K562 (cell line): Measurements from ENCODE around the gene PHACTR2. TPM values are rescaled to one million over a fixed set of nuclear protein-coding genes. Genes with fewer than 3 reads are reported as not detected.

Source experiments
- ATF1 ChIP-seq, 2 experiments: fragments of 450-650 bp in 1 of 2; IDR thresholded peaks; 2 replicates each; pipeline ENCODE4 v1.6.1; 2016; ENCODE audit warnings: missing compliant biosample characterization in 1 of 2, missing genetic modification characterization in 1 of 2
- BRD9 ChIP-seq: fragments of 450-650 bp; IDR thresholded peaks from 2 replicates; pipeline ENCODE4 v1.6.1; 2018; ENCODE audit warnings: low read depth; ENCODE audit not compliant: partially characterized antibody
- DIDO1 ChIP-seq: fragments of 450-650 bp; IDR thresholded peaks from 2 replicates; pipeline ENCODE4 v1.6.1; 2016; ENCODE audit warnings: low read depth, missing biosample characterization, missing genetic modification characterization
- FUS ChIP-seq: fragments of 200-400 bp; formaldehyde crosslinking; optimal IDR thresholded peaks from 2 replicates; pipeline ENCODE3; 2017; ENCODE audit warnings: low read depth, low read length
- JUND ChIP-seq, 2 experiments: IDR thresholded peaks; 2 replicates in 1 of 2; 3 replicates in 1 of 2; pipeline ENCODE4 v1.6.1; 2011; ENCODE audit warnings: borderline replicate concordance in 2 of 2, low read depth in 2 of 2, low read length in 2 of 2, improper control_type of control experiment in 1 of 2, missing biosample characterization in 1 of 2, missing genetic modification characterization in 1 of 2, missing genetic modification reagents in 1 of 2
- MAFF ChIP-seq: IDR thresholded peaks from 2 replicates; pipeline ENCODE4 v1.6.1; 2012; ENCODE audit warnings: low read length, improper control_type of control experiment
- THRAP3 ChIP-seq: fragments of 450-650 bp; IDR thresholded peaks from 2 replicates; pipeline ENCODE4 v1.6.1; 2016; ENCODE audit warnings: mild to moderate bottlenecking, inconsistent platforms, borderline replicate concordance
- ZNF3 ChIP-seq: fragments of 250-450 bp; sonication (Bioruptor Pico); IDR thresholded peaks from 2 replicates; pipeline ENCODE4 v1.5.0; 2021; ENCODE audit warnings: mild to moderate bottlenecking, moderate library complexity
- ZZZ3 ChIP-seq: fragments of 450-650 bp; IDR thresholded peaks from 2 replicates; pipeline ENCODE4 v1.6.1; 2016; ENCODE audit warnings: antibody characterized with exemption, mild to moderate bottlenecking, moderate library complexity
- polyA plus RNA-seq, 8 experiments: library from polyadenylated mRNA; depleted of rRNA in 4 of 8; stranded (reverse) in 5 of 8; unstranded in 3 of 8; fragments of >200 nt; fragmentation: Nextera tagmentation in 2 of 8; fragmentation: Illumina TruSeq in 1 of 8; extraction: Ambion mirVana in 2 of 8; extraction: Trizol in 1 of 8; gene quantifications; 2 replicates each; pipeline versions ENCODE4 v1.2.1 to v1.2.3, GENCODE V29; 2011 to 2014; ENCODE audit warnings: inconsistent platforms in 1 of 8, missing spikeins in 1 of 8
- total RNA-seq, 7 experiments: library from RNA; depleted of rRNA in 6 of 7; stranded (reverse); fragments of >200 nt in 6 of 7; fragmentation: Illumina TruSeq in 2 of 7; extraction: Trizol in 2 of 7; gene quantifications; 2 replicates each; pipeline versions ENCODE4 v1.2.1 to v1.2.3, GENCODE V29; 2011 to 2021; ENCODE audit warnings: low replicate concordance in 1 of 7
- TF ChIP-seq, protein P1 (sequence below): IDR thresholded peaks from 2 replicates; pipeline ENCODE4 v1.6.1; 2011; ENCODE audit warnings: borderline replicate concordance, low read depth, mild to moderate bottlenecking, moderate library complexity, low read length; ENCODE audit not compliant: insufficient read depth, poor library complexity, severe bottlenecking
- TF ChIP-seq, protein P2 (sequence below): sonication (generic); formaldehyde crosslinking; IDR thresholded peaks from 2 replicates; pipeline ENCODE4 v1.8.0; 2022; ENCODE audit warnings: mild to moderate bottlenecking, missing genetic modification reagents
- TF ChIP-seq, protein P3 (sequence below): sonication (generic); formaldehyde crosslinking; IDR thresholded peaks from 2 replicates; pipeline ENCODE4 v1.8.1; 2023; ENCODE audit warnings: mild to moderate bottlenecking, missing genetic modification reagents
- TF ChIP-seq, protein P4 (sequence below): fragments of 250-450 bp; sonication (Bioruptor Pico); IDR thresholded peaks from 2 replicates; pipeline ENCODE4 v1.8.0; 2022; ENCODE audit warnings: moderate library complexity, mild to moderate bottlenecking, inconsistent platforms
- TF ChIP-seq, protein P5 (sequence below): sonication (generic); formaldehyde crosslinking; IDR thresholded peaks from 2 replicates; pipeline ENCODE4 v1.8.0; 2022; ENCODE audit warnings: mild to moderate bottlenecking, low read depth, missing genetic modification reagents

Gene PHACTR2
- total and polyA plus RNA-seq, 9 of the 15 experiments (the other 6 are each of a cell fraction or from before 2014, with no cell fraction given), result 5.3 to 52.5 (median 22.9) TPM

DNA sequence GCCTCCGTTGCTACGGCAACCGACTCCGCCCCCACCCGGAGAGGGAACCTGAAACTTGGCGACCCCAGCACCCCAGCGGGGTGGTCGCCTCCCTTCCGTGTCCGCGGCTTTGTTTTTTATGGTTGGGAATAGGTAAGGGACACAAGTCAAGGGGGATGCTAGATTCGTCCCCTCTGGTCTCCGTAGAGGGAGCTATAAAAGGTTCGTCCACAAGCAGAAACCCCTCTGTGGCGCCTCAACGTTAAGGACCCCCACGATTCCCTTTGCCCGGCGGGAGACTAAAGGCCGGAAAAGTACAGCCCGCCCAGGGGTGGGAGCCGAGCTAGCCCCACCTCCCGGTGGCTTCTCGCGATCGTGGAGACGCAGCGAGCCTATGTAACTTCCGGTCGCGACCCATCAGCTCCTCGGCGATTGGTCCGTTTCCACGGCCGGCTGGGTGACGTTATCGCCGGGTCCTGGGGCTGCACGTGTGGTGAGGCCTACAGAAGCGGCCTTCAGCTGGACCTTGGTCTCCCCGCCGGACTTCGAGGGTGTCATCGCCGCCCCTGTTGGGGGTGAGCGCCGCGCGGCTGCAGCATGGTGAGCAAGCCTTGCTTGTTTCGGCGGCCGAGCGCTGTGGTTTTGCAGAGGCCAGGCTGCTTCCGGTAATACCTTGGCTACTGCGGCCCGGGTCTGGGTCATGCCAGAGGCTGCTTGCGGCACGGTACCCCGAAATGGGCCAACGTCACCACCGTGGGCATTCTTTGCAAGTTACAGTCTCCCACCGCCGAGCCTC is 165.3 kb downstream of the PHACTR2 start, which contains the start of gene LTV1 (continued):
- TF ChIP-seq, protein P1, sequence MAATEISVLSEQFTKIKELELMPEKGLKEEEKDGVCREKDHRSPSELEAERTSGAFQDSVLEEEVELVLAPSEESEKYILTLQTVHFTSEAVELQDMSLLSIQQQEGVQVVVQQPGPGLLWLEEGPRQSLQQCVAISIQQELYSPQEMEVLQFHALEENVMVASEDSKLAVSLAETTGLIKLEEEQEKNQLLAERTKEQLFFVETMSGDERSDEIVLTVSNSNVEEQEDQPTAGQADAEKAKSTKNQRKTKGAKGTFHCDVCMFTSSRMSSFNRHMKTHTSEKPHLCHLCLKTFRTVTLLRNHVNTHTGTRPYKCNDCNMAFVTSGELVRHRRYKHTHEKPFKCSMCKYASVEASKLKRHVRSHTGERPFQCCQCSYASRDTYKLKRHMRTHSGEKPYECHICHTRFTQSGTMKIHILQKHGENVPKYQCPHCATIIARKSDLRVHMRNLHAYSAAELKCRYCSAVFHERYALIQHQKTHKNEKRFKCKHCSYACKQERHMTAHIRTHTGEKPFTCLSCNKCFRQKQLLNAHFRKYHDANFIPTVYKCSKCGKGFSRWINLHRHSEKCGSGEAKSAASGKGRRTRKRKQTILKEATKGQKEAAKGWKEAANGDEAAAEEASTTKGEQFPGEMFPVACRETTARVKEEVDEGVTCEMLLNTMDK, result no peak
- TF ChIP-seq, protein P2, sequence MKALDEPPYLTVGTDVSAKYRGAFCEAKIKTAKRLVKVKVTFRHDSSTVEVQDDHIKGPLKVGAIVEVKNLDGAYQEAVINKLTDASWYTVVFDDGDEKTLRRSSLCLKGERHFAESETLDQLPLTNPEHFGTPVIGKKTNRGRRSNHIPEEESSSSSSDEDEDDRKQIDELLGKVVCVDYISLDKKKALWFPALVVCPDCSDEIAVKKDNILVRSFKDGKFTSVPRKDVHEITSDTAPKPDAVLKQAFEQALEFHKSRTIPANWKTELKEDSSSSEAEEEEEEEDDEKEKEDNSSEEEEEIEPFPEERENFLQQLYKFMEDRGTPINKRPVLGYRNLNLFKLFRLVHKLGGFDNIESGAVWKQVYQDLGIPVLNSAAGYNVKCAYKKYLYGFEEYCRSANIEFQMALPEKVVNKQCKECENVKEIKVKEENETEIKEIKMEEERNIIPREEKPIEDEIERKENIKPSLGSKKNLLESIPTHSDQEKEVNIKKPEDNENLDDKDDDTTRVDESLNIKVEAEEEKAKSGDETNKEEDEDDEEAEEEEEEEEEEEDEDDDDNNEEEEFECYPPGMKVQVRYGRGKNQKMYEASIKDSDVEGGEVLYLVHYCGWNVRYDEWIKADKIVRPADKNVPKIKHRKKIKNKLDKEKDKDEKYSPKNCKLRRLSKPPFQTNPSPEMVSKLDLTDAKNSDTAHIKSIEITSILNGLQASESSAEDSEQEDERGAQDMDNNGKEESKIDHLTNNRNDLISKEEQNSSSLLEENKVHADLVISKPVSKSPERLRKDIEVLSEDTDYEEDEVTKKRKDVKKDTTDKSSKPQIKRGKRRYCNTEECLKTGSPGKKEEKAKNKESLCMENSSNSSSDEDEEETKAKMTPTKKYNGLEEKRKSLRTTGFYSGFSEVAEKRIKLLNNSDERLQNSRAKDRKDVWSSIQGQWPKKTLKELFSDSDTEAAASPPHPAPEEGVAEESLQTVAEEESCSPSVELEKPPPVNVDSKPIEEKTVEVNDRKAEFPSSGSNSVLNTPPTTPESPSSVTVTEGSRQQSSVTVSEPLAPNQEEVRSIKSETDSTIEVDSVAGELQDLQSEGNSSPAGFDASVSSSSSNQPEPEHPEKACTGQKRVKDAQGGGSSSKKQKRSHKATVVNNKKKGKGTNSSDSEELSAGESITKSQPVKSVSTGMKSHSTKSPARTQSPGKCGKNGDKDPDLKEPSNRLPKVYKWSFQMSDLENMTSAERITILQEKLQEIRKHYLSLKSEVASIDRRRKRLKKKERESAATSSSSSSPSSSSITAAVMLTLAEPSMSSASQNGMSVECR (CRISPR knock-in tag), result peak; percentile 99
- peak; percentile 28 for TF ChIP-seq FUS
- TF ChIP-seq ATF1 (CRISPR knock-in tag; IDR thresholded peaks at IDR 0.05), result peak; percentile 57
- TF ChIP-seq ATF1 (tag; IDR thresholded peaks at IDR 0.05), result peak; percentile 98
- TF ChIP-seq, protein P3, sequence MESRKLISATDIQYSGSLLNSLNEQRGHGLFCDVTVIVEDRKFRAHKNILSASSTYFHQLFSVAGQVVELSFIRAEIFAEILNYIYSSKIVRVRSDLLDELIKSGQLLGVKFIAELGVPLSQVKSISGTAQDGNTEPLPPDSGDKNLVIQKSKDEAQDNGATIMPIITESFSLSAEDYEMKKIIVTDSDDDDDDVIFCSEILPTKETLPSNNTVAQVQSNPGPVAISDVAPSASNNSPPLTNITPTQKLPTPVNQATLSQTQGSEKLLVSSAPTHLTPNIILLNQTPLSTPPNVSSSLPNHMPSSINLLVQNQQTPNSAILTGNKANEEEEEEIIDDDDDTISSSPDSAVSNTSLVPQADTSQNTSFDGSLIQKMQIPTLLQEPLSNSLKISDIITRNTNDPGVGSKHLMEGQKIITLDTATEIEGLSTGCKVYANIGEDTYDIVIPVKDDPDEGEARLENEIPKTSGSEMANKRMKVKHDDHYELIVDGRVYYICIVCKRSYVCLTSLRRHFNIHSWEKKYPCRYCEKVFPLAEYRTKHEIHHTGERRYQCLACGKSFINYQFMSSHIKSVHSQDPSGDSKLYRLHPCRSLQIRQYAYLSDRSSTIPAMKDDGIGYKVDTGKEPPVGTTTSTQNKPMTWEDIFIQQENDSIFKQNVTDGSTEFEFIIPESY (CRISPR knock-in tag), result peak; percentile 82
- TF ChIP-seq, protein P4, sequence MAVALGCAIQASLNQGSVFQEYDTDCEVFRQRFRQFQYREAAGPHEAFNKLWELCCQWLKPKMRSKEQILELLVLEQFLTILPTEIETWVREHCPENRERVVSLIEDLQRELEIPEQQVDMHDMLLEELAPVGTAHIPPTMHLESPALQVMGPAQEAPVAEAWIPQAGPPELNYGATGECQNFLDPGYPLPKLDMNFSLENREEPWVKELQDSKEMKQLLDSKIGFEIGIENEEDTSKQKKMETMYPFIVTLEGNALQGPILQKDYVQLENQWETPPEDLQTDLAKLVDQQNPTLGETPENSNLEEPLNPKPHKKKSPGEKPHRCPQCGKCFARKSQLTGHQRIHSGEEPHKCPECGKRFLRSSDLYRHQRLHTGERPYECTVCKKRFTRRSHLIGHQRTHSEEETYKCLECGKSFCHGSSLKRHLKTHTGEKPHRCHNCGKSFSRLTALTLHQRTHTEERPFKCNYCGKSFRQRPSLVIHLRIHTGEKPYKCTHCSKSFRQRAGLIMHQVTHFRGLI, result peak; percentile 48; the same call in 1 of the 2 replicates
- TF ChIP-seq THRAP3, result no peak
- peak; percentile 96 for TF ChIP-seq ZZZ3
- TF ChIP-seq, protein P5, sequence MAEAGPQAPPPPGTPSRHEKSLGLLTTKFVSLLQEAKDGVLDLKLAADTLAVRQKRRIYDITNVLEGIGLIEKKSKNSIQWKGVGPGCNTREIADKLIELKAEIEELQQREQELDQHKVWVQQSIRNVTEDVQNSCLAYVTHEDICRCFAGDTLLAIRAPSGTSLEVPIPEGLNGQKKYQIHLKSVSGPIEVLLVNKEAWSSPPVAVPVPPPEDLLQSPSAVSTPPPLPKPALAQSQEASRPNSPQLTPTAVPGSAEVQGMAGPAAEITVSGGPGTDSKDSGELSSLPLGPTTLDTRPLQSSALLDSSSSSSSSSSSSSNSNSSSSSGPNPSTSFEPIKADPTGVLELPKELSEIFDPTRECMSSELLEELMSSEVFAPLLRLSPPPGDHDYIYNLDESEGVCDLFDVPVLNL, result peak; percentile 50; the same call in 1 of the 2 replicates
- TF ChIP-seq JUND (IDR thresholded peaks at IDR 0.05; ENCODE audit: borderline replicate concordance, low read depth, low read length), result peak; percentile 79
- peak; percentile 83; the same call in 2 of the 3 replicates for TF ChIP-seq JUND (tag; IDR thresholded peaks at IDR 0.05; ENCODE audit: borderline replicate concordance, low read depth, low read length)
- TF ChIP-seq DIDO1 (tag), result peak; percentile 89
- peak; percentile 14 for TF ChIP-seq BRD9
- TF ChIP-seq ZNF3 (CRISPR knock-in tag), result no peak
- TF ChIP-seq MAFF, result peak; percentile 49; the same call in 1 of the 2 replicates
